HT1080 (cell line): ENCODE data around the gene RFLNA. TPM values are rescaled to one million over a fixed set of nuclear protein-coding genes. Genes with fewer than 3 reads are reported as not detected.
"Not testable (repeated sequence)": the region's sequence is repeated elsewhere in the genome, so short reads cannot be mapped to it uniquely, and the experiment has no call there.

Source experiments
- DNase-seq: peaks from one replicate; pipeline ENCODE4 v3.0.0-alpha.2; 2015; ENCODE audit warnings: low read depth
- total RNA-seq: library from RNA; depleted of rRNA; stranded (reverse); fragments of >200 nt; shearing (Covaris generic); gene quantifications from 2 replicates; pipeline ENCODE4 v1.2.3, GENCODE V29; 2014

The RFLNA gene
- total RNA-seq, 1 experiment from 2014 or later = not detected

DNA sequence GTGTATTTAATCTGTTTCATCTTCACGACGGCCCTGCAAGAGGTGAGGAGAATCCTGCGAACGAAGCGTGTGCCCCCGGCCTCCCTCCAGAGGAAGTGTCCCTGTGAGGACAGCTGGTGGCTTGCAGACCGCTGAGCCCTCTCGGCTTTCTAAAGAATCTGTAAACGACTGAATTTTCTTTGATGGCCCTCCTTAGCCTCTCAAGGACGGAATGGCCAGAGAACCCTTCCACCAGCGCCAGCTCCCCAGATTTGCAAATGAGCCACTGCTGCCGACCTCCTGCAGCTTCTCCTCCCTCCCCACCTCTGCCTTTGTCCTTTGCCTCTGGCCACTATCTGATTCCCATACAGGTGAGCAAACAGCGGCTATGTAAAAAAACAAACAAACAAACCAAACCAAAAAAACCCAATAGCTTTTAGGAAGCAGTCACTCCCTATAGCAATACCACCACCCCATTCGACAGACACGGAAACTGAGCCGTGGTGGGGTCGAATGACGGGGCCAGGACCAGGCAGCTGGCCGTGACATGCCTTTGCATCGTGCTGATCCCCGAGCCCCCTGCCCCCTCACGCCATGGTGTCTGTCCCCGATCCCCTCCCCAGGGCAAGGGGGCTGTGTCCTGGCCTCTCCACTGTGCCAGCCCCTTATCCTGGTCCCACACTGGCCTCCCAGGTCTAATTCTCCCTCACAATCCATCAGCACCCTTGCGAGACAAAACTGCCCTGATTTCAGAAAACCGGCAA, 23.6 kb downstream of the RFLNA start:
- DNase-seq = no peak

GRCh38 chr12:124319368-124320050, 24.6 kb downstream of the RFLNA start:
- DNase-seq = no peak

- peak; percentile 55 for DNase-seq
These were observed 26.2 kb downstream of the RFLNA start for GRCh38 chr12:124321040-124321481.

DNA sequence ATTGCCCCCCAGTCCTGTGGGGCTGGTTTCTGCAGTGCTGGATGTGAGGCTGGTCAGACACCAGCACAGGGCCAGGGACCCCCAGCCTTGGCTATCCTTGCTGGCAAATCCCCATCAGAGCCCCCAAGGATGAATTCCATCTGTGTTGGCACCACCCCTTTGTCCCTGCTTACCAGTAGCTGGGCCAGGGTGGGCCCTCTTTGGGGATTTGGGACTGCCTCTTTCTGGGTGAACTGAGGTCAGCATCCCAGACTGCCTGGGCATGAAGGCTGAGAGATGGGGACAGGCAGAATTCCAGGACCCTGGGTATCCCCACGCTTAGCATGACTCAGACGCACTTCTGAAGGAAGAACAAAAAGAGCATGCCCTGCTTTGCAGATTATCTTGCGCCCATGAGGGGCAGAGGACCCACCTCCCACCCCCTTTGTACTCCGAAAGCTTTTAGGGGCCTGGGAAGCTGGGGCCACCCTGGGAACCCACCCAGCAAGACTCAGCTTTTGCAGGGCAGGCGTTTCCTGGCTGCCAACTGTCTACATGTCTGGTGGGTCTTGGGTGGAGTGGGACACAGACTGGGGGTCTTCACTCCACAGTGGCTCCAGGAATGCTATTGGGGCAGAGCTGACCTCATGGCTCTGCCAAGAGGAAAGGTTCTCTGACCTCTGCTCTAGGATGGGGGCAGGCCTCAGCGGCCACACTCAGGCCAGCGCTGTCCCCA, 26.8 kb downstream of the RFLNA start:
- DNase-seq = no peak

DNA sequence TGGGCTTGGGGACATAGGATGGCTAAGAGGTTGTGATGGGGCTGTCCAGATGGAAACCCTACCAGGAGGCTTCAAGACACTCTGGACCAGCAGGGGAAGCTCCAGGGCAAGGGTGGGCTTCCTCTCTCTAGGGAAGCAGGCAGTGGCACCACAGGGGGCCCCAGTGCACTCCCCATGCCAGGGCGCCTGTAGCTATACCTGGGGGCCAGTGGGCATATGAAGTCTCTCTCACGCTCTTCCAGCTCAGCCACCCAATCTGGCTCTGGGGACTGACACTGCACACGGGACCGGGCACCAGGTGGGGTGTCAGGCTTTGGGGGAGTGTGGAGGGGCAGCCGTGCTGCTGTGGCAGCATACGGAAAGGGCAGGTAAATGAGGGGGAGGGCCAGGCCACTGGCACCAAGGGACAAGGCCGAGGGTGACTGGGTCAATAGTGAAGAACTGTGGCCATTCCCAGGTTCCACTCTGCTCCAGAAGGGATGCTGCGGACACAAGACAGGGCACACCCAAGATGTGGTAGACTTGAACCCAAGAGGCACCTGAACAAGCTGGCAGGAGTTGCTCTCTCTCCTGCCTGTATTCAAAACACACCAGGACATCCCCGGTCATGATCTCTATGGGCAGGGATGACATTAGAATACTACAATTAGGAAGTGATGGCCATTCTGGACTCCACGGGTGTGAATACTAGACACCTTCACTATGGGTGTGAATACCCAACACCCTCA, 27.5 kb downstream of the RFLNA start:
- DNase-seq = no peak

- DNase-seq = not testable (repeated sequence)
These were observed 28.1 kb downstream of the RFLNA start for GRCh38 chr12:124322999-124323328.

- DNase-seq = no peak
These were observed 29.1 kb downstream of the RFLNA start for GRCh38 chr12:124323771-124324530.

DNA sequence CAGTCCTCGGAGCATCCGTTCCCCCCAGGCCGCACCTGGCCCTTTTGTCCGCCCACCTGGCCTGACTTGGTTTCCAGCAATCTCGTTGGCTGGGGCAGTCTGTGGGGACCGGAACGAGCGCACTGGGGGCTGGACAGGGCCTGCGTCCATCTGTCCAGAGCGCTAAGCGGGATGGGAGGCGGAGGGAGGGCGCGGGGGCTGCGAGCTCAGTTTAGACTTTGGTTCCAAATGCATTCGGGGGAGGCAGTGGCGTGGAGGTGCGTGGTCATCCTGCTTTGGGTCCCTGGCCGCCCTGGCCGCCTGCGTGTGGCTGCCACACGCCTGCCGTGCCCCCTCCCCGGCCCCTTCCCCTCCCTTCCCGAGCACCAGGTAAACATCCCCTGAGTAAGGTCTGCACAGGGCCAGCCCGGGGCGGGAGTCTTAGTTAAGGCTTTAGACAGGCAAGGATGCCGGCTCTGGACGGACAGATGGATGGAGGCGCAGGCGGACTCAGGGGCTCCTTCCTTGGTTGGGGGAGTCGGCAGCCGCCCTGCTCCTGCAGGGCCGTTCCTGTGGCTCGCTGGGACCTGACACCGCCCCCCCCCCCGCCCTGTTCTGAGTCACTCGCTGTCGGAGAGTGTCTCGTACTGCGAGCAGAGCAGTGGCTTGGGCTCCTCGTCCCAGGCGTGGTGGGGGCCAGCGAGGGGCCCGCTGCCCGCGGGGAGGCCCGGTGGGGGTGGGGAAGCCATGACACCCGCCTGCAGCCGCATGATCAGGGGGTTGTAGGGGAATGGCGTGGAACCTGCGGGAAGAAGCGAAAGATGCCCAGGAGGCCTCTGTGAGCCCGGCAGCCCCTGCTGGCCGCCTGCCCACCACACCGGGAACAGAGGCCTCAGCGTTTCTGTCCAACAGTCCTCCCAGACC, 30.2 kb downstream of the RFLNA start:
- no peak for DNase-seq

DNA sequence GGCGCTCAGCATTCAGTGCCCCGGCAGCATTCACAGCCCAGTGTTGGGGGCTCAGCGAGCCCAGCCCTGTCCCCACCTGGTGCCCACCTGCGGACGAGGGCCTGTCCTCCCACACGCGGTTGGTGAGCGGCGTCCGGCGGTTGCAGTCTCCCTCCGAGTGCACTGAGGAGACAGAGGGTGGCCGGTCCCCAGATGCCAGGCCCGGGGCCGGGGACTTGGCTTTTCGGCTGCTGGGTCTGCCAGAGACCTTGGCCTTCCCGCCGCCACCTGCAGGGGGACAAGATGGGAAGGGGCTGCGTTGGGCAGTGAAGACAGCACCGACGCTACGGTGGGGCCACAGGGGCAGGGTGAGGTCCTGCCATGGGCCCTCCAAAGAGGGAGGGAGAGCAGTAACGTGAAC, 31.2 kb downstream of the RFLNA start:
- DNase-seq = no peak

DNA sequence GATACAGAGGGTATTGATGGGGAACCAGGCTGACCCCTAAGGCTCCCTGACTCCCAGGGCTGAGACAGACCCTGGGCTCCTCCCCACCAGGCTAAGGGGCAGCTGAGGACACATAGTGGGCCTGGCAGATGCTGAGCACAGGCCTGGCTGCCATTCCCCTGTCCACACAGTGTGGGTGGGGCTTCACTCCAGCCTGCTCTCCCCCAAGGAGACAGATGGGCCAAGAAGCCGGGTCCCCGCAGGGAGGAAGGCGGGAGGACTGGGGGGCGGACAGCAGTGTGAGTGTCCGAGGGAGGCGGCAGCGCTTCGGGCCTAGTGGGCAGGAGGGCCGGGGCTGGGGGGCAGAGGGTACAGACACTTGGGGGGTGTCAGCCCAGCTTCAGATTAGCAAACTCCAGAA, 32.0 kb downstream of the RFLNA start:
- no peak for DNase-seq

DNA sequence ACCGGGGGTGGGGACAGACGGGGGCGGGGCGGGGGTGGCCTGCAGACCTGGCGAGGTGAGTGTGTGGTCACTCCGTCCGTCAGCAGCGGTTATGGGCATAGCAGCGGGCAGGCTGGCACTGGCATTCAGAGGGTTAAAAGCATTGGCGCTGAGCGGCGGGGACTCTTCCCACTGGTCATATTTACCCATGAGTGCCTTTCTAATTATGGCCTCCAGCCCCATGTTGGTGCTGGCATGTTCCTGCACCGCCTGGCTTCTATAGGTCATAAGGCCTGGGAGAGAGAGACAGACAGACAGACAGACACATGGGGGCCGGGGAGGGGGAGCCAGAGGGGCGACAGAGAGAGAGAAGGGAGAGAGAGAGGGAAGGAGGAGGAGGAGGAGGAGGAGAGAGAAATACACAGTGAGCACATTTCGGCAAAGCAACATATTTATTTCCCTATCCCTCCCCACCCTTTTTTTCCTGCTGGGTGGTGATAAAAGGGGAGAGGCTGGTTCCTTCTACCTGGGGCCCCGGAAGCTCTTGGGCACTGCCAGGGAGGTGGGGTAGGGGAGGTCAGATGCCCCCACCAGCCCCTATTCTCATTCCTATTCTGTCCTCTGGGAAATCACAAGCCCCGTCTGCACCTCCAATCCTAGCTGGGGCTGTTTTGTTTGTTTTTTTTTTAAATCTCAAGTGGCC, 32.6 kb downstream of the RFLNA start:
- no peak for DNase-seq

DNA sequence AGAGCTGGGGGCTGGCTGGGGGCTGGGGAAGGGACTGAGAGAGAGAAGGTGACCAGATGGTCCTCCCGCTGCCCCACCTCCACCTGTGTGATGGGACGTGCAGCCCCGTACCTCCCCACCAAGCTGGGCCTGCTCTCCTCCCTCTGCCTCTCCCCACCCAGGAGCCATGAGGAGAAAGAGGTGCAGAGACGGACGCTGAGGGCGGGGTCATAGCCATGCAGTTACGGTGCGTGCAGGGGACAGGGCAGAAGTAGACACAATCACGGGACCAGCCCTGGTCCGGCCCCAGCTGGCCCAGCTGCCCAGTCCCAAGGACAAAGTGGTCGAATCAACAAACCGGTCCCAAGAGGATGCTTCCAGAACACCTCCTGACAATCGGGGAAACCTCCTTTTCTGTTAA, 33.2 kb downstream of the RFLNA start:
- DNase-seq = no peak

DNA sequence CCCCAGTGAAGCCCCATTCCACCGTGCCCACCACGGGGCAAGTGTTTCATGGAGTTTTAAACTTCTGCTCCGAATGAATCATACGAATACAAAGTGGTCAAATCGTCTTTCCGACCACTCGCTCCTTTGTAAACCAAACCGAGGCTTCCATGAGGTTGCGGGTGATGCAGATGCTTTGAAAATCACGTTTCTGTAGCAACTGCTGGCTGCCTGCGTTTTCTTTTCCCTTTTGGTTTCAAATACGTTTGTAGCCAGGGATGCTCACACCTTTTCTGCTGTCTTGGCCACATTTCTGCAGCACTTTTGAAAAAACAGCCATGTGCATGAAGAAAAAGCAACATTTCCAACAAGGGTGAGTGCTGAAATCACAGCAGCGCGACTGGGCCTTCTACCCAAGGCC, 33.7 kb downstream of the RFLNA start:
- no peak for DNase-seq

GRCh38 chr12:124332058-124332672, 37.3 kb downstream of the RFLNA start:
- no peak for DNase-seq

DNA sequence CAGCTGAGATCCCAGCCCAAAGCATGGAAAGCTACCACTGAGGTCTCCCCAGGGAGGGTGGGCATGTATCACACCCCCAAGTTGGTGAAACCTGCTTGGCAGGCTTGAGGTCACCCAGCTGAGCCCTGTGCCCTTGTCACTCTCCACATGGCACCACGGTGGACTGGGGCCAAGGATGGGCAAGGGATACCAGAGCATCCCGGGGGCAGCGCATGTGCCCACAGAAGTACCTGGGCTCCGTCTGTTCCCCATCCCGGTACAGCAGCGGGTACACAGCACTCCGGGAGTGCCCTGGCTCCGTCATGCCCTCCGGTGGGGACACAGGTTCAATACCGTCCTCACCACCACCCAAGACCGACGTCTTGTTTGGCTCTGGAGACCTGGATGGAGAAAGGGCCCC, 38.0 kb downstream of the RFLNA start:
- DNase-seq = no peak

DNA sequence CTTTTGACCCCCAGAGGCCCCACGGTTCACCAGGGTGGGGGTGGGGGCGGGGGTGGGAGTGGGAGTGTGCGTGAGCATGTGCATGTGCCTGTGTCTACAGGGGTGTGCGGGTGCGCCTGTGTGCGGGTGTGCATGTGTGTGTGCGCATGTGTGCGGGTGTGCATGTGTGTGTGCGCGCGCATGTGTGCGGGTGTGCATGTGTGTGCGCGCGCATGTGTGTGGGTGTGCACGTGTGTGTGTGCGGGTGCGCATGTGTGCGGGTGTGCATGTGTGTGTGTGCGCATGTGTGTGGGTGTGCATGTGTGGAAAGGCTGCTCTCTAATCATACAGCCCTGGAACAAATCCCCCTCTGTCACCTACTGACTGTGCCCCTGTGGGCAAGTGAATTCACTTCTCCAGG, 38.8 kb downstream of the RFLNA start:
- no peak for DNase-seq

DNA sequence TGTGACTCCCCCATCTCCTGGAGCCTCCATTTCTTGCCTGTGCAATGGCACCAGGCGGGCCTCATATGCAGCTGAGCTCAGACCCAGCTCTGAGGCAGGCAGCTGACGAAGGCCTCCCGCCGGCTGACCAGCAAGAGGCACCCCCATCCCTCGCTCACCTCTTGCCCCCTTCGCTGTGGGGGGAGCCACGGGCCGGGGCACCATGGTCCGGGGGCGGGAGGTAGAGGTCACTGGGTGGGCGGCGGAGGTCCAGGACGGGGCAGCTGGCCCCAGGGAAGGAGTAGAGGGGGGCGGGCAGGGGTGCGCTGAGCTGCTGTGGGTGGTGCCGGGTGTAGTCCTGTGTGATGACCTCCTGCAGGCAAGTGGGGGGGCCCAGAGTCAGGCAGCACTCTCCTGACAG, 39.4 kb downstream of the RFLNA start:
- DNase-seq = no peak

DNA sequence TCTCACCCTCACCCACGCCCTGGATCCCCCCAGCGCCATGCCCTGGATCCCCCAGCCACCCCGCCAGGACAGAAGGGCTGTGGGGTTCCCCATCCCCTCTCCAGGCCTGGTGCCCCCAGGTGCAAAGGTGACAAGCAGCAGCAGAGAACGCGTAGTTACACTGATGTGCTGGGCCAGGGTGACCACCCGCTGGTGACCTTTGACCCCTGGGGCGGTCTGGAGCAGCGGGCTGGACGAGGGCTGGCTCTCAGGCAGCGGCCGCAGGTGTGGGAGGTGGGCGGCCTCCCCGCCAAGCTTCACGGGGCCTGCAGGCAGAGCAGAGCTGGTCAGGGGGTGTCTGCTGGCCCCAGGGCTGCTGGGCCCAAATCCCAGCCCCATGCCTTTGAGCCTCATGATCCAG, 40.1 kb downstream of the RFLNA start:
- DNase-seq = no peak
